CD4-positive, alpha-beta T cell treated with Interleukin-1 beta for 1 hour (primary cell): Measurements from ENCODE around the gene TNFRSF14.

ENCODE experiments used
- DNase-seq, 2 donors: peaks; one replicate each; pipeline ENCODE4 v3.0.0-alpha.2; 2020 to 2022

The TNFRSF14 gene

DNA sequence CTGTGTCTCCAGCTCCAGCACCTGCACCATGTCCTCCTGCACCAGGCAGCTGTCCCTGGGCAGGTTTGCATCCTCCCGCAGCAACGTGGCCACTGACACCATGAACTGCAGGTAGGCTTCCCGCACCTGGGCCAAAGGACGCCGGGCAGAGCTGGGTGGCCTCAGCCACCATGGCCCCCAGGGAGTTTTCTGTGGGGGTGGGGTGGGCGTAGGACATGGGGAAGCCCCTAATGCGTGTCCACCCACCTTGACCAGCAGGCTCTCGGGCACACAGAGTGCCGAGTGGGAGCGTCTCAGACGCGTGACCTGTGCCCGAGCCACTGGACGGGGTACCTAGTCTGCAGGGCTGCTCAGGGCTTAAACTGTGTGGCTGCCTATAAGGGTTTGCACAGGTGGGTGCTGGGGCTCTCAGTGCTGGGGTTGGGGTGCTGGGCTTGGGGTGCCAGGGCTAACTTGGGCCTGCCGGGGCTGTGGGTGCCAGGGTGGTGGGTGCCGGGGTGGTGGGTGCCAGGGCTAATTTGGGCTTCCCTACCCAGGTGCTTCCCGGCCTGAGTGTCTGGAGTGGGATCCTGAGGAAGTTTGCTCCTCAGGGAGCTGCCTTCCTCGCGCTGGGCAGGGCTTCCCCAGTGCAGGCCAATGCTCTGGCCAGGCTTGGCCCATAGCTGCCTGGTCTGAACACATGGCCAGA, 48.1 kb downstream of the TNFRSF14 start:
- no peak for DNase-seq

DNA sequence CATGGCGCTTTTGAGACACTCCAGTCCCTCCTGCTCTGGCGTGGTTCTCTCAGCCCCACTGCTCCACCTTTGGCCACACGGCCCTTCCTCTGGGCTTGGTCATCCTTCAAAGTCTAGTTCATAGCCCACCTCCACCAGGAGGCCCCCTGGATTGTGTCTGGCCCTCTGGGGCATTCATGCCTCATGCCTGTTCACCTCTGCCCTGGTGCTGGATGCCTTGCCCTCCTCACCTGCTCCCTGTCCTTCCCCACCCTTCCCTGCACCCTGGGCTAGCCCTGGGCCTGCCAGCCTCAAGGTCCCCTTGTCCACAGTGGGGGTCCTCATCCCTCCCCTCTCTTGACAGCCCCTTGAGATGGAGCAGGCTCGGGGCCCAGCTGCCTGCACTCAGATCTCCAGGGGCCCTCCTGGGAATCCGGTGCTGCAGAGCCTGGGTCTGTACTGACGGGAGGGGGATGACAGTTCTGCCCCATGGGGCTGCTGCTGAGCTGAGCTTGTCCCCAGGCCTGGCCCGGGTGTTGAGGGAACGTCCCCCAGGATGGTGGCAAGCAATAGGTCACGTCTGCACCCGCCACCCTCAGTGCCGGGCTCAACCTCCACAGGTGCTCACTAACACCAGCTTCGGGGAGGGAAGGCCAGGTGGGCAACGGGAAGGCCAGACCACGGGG, 48.8 kb downstream of the TNFRSF14 start:
- DNase-seq: no peak

DNA sequence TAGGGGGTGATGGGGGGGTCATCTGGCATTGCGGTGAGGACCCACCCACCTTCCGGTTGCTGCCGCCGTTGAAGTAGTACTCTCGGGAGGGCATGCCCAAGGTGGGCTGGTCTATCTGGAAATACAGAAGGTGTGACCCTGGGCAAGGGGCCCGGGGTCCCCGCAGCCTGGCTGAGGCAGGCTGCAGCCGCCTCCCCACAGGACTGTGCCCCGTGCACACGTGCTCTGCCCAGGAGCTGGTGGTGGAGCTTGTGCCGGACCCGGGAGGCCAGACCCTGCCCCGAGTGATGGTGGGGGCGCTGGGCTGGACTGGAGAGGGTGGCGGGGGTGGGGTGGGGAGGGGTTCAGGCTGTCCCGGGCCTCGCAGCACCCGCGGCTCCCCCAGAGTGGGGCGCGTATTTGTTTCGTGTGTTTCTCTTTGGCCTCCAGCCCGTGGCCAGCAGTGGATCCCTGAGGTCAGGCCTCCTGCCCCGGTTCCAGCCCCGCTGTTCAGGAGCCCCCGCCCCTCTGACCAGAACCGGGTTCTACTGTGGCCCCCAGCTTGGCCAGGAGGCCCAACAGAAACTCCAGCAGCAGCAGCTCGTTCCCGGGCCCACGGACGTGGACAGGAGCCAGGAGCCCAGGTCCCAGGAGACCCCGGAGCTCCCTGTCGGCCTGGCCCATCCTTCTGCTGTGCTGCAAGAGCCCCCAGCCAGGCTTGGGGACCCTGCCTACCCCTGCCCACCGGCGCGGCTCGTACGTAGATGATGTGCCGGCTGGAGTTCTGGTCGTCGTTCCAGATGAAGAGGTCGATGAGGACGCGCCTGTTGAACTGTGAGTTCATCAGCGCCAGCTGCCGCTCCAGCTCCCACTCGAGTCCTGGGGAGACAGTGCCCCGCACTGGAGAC, 49.6 kb downstream of the TNFRSF14 start:
- no peak for DNase-seq

DNA sequence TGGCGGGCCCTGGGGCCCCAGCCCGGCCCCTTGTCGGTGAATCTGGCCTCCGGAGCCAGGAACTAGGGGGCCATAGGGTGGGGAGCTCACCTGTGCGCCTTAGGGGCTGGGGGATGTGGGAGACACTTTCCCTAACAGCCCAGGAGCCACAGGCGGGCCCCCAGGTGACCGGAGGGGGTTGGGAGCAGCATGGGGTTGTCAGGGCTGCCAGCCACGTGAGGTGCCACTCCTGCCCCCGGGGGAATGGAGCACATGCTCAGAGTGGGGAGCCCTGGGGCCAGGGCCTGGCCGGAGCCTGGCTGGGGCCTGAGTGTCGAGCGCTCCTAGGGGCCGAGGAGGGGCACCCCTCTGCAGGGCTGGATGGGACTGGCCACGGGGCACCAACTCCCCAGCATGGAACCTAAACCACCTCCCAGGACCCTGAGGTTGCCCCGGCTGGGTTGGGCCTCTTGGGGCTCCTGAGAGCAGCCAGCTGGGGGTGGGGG, 50.3 kb downstream of the TNFRSF14 start:
- no peak for DNase-seq

DNA sequence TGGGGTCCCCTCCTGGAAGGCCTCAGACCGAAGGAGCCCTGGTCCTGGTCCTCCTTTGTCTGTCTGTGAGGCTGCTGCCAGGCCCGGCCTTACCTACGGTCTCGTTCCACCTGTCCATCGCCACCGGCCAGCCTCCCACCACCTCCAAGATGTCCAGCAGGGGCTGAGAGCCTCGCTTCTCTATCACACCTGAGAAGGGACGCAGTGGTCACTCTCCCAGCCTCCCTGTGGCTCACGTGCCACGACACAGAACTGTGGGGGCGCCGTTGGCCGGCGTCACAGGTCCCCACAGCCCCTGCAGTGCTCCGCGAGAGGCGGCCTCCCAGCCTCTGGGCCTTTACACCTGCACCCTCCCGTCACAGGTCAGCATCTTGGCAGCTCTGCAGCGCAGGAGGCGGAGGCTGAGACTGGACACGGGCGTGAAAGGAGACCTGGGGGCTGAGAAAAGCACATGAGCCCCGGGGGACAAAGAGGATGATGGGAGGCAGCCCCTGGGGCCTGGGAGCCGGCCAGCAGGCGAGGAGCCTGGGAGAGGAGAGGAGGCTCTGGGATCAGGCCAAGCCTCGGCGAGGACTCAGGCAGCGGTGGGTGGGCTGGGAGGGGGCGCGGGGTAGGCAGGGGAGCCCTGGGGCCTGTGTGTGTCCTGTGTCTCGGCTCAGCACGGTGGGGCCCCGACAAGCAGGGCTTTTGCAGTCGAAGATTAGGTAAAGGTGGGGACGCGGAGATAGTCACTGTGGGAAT, 50.9 kb downstream of the TNFRSF14 start:
- no peak for DNase-seq

DNA sequence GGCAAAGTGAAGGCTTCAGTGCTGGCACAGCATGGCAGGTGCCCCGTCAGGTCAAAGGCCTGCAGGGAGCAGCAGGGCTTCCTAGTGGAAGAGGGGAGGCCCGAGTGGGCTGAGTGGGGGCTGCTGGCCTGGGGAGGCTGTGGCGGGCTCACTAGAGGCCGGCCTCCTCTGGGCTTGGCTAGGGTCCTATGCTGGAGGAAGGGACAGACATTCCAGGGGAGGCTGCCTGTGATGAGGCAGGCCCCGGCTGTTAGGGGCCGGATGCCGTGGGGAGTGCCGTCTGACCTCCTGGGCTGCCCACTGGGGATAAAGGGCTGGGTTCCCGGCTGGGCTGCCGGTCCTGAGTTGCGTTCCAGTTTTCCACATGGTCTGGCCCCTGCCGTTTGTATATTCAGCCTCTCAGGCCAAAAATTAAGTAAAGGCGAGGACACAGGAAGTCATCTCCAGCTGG, 51.5 kb downstream of the TNFRSF14 start:
- no peak for DNase-seq

DNA sequence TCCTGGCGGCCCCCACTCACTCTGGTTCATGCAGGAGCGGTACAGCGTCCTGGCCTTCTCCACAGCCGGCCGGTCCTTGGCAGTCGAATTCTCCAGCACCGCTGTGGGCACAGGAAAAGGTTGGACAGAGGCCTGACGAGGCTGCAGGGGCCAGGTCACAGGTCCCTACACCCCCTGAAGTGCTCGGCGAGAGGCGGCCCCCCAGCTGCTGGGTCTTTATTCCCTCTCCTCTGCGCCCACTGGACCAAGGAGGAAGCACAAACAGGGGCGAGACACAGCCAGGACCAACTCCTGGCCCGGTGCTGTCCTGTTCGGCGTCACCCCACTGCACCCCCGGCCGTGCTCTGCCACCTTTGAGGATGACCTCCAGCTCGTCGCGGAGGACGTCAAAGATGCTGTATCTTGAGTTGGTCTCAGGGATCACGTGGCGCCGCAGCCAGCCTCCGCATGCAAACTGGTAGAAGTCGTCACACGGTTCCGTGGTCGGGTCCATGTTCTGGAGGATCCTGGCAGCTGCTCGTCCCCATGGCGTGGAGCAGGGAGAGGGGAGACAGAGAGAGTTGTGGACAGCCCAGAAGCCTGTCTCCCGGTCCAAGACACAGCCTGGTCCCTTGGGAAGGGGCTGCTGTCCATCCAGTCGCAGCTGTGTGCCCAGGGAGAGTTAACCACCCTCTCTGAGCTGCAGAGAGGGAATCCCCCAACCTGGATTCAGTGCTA, 53.3 kb downstream of the TNFRSF14 start:
- no peak for DNase-seq

DNA sequence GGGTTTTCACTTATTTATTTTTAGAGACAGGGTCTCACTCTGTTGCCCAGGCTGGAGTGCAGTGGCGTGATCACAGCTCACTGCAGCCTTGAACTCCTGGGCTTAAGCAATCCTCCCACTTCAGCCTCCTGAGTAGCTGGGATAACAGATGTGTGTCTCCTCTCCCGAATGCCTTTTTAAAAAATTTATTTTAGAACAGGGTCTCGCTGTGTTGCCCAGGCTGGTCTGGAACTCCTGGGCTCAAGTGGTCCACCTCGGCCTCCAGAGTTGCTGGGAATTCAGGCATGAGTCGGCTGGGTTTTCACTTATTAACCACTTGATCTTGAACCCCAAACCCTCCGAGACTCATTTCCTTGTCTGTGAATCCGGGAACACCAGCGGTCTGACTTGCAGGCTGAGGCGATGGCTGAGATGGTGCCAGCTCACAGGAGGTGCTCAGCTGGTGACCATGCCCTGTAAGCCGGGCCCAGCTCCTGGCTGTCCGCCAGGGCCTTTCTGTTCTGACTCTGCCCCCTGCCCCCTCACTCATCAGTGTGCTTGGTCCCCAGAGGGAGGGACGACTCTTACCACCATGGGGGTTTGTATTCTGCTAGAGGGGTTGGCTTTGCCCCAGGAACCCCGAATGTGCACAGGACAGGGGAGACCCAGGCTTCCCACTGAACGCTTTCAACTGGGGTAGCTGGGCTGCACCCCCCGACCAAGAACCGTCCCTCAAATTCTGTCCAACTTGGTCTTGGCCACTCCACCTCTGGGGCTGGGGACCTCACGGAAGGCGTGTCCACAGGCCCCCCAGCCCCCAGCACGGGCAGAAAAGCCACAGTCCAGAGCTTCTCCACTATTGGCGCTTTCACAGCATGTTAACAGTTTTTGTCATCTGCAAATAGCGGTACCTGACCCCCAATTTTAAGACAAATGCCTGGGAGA, 54.1 kb downstream of the TNFRSF14 start:
- no peak for DNase-seq

DNA sequence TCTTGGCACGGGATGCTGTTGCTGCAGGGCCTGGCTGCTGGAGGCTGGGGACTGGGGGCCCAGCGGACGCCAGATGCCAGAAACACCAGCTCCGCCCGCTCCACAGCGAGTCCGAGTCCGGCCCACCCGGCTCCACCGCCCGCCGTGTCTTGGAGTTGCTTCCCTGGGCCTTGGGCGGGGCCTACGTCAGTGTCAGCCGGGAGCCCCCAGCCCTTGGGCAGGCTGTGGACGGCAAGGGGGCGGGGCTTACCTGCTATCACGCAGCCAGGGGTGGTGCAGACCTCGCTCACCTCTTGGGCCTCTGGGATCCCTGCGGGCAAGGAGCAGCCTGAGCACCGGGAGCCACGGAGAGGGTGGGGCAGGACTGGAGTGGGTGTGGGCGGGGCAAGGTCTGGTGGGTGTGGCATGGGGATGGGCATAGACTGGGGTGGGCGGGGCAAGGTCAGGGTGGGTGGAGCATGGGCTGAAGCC, 54.9 kb downstream of the TNFRSF14 start:
- peak; percentile 5 to 19 for DNase-seq

DNA sequence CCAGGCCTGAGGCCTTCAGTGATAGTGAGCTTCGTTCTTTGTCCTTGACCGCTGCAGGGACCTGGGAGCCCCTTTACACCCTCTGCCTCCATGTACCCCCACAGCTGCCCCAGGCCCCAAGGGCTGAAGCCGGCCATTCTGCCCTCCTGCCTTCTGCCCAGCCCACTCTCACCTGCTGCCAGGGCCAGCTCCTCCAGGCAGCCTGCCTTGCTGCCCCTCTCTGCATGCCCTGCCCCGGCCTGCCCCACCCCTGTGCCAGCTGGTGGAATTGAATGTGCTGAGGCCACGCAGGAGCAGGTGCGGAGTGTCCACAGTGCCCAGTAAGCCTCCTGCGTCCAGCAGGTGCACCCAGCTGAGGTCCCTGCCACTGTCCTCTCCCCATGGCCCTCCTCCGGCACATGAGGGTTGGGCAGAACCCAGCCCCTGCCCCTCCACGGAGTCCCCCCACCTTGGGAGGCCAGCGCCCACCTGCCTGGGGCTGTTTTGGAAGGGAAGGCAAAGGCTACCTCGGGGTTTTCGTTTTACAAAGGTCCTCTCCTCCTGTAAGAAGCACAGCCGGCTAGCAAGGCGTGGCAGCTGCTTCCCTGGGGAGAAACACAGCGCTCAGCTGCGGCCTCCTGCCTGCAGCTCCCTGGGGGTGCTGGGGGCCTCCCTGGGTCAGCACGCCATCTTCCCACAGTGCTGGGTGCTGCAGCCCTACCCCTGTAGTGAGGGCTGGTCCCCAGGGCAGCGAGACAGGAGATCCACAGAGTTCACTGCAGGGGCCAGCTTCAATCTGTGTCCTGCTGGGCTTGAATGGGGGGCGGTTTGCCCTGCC, 55.7 kb downstream of the TNFRSF14 start:
- no peak for DNase-seq

DNA sequence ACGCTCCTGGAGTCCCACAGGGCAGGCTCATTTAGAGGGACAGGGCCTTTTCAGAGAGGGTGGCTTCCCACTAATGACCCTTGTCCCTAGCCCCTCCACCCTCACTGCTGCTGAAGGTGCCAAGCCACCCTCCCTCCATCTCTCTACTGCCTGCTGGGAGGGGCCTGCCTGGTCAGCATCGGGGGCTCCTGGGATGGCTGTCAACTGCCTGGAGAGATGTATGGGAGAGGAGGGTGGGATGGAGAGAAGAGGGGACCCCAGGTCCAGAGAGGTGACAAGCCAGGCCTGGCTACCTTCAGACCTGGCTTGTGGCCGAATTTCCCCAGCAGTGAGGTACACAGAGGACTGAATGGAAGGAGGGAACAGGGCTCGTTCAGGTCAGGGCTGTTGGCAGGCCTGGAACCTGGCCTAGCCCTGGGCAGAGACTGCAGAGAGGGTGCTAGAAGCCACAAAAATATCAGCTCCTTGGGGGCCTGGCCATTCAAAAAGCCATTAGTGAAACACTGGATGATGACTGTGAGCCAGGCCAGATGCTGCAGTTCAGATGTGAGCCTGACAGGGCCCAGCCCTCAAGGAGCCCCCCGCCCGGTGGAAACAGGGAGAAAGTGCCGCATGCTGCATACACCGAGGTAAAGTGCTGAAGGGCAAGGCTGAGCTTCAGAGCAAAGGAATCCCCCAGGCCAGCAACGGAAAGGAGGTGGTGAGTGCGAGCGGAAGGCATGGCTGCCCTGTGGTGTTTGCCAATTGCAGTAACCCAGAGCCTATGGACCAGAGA, 56.6 kb downstream of the TNFRSF14 start:
- DNase-seq: no peak
